HCT116 (cell line): ENCODE data around the gene ACTN2.

Experiments
- CTCF ChIP-seq, 3 experiments: fragments of 200-600 bp in 1 of 3; sonication (generic) in 1 of 3; IDR thresholded peaks in 2 of 3; conservative IDR thresholded peaks in 1 of 3; 2 replicates each; pipeline ENCODE4 v1.5.1; 2012 to 2017; ENCODE audit warnings: low read depth in 2 of 3, low read length in 2 of 3, antibody characterized with exemption in 1 of 3, borderline replicate concordance in 1 of 3, control low read depth in 1 of 3, mild to moderate bottlenecking in 1 of 3, mixed read lengths in 1 of 3, mixed run types in 1 of 3, moderate library complexity in 1 of 3; ENCODE audit not compliant: insufficient read depth in 1 of 3
- EGR1 ChIP-seq: IDR thresholded peaks from 2 replicates; pipeline ENCODE4 v1.6.1; 2012; ENCODE audit warnings: low read depth
- ELF1 ChIP-seq: IDR thresholded peaks from 2 replicates; pipeline ENCODE4 v1.6.1; 2012; ENCODE audit warnings: low read depth, borderline replicate concordance
- SIN3A ChIP-seq: IDR thresholded peaks from 2 replicates; pipeline ENCODE4 v1.6.1; 2012; ENCODE audit warnings: low read depth
- SRF ChIP-seq: IDR thresholded peaks from 2 replicates; pipeline ENCODE4 v1.6.1; 2012; ENCODE audit warnings: low read depth

DNA sequence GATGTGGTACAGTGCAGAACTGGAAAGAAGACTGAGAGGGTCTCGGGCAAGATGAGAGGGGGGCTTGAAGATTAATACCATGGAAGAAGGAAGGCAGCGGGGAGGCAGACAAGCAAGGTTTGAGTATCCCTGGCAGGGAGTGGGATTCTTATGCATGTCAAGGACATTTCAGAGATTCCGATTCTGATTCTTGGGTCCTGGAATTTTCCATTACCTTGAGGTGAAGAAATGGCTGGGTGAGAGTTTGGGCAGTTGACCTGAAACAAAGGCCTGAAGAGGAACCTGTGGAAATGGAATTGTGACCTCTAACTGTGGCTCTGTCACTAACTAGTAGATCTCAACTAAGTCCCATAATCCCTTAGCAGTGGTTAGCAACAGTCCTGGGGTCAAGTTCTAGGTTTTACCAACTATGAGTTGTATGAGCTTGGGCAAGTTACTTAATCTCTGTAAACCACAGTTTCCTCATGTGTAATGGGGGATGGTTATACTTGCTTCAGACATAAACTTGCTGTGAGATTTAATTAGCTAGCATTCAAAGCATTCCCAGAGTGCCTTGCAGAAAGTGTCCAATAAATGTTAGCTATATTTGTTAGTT is 8.6 kb upstream of the ACTN2 start:
- TF ChIP-seq SIN3A, result no peak
- no peak for TF ChIP-seq EGR1
- no peak for TF ChIP-seq SRF
- TF ChIP-seq CTCF (IDR thresholded peaks at IDR 0.05 in 2 of 3, conservative IDR thresholded peaks at IDR 0.05 in 1 of 3; ENCODE audit: borderline replicate concordance in 1 of 3, insufficient read depth in 1 of 3, low read depth in 2 of 3, low read length in 2 of 3), result no peak
- no peak for TF ChIP-seq ELF1
